Measurements from ENCODE around the gene THSD4. TPM values are rescaled to one million over a fixed set of nuclear protein-coding genes. Genes with fewer than 3 reads are reported as not detected.

Gene THSD4
- total RNA-seq, 4 donors from 2014 or later = 23.0 to 68.5 (median 48.6) TPM

- Histone ChIP-seq H3K4me3 (replicated peaks in 1 of 3) (no peak overlapping the region), H3K27ac (no peak overlapping the region), H3K9me3 (no peaks in the 10 kb centered on the region), H3K4me1 (peaks cover 0 to 3% of the 10 kb centered on the region in 2 donors), H3K36me3 (no peaks in the 10 kb centered on the region), H3K27me3 (no peaks in the 10 kb centered on the region)
- WGBS, 2 donors = 94 to 96% methylated on average over 3 of the region's 3 CpGs
- TF ChIP-seq CTCF (IDR thresholded peaks at IDR 0.05) (no peak), POLR2A (IDR thresholded peaks at IDR 0.05) (no peak)
- intact Hi-C loops (cut with DNase I) = loop anchor here (5.0 kb wide), 1 partner anchor 58 kb away; no protein-coding TSS in a partner anchor
- no peak for DNase-seq
Observed at GRCh38 chr15:71800190-71800589, 684.9 kb downstream of the THSD4 start.

- intact Hi-C loops (cut with DNase I) = loop anchor here (5.0 kb wide), 1 partner anchor 59 kb away; no protein-coding TSS in a partner anchor
- Histone ChIP-seq H3K36me3 (no peaks in the 10 kb centered on the region), H3K27ac (no peak overlapping the region), H3K27me3 (no peaks in the 10 kb centered on the region), H3K4me3 (replicated peaks in 1 of 3) (no peak overlapping the region), H3K4me1 (peaks cover 0 to 3% of the 10 kb centered on the region in 2 donors), H3K9me3 (no peaks in the 10 kb centered on the region)
- WGBS, 2 donors = 48 to 53% methylated on average over 17 of the region's 17 CpGs
- TF ChIP-seq CTCF (IDR thresholded peaks at IDR 0.05) = peak; percentile 47 to 98 (median 90)
- TF ChIP-seq POLR2A (IDR thresholded peaks at IDR 0.05) = no peak
- DNase-seq = peak; percentile 54 to 63
Observed at GRCh38 chr15:71800835-71801745, 685.8 kb downstream of the THSD4 start.

- TF ChIP-seq POLR2A (IDR thresholded peaks at IDR 0.05) (no peak), CTCF (IDR thresholded peaks at IDR 0.05) (no peak)
- 91 to 92% methylated on average over 21 to 24 of the region's 24 CpGs for WGBS, 2 donors
- H3K27me3 ChIP-seq = no peaks in the 10 kb centered on the region
Observed at GRCh38 chr15:71801935-71802655, 686.8 kb downstream of the THSD4 start.

GRCh38 chr15:71802770-71803169, 687.5 kb downstream of the THSD4 start:
- 58 to 67% methylated on average over 21 of the region's 21 CpGs for WGBS, 2 donors
- H3K36me3 ChIP-seq = no peaks in the 10 kb centered on the region
- TF ChIP-seq POLR2A (IDR thresholded peaks at IDR 0.05) (no peak), CTCF (IDR thresholded peaks at IDR 0.05) (peak in 2 of 6 experiments; percentile 11 to 23)
- H3K4me3 ChIP-seq (replicated peaks in 1 of 3) = no peak overlapping the region
- H3K9me3 ChIP-seq = no peaks in the 10 kb centered on the region
- H3K4me1 ChIP-seq = peaks cover 0 to 3% of the 10 kb centered on the region in 2 donors
- H3K27ac ChIP-seq = no peak overlapping the region
- intact Hi-C loops (cut with DNase I) = loop anchor here (5.0 kb wide), 1 partner anchor 60 kb away; no protein-coding TSS in a partner anchor
- DNase-seq = no peak
- H3K27me3 ChIP-seq = no peaks in the 10 kb centered on the region

More at GRCh38 chr15:71801935-71802655, 686.8 kb downstream of the THSD4 start:
- intact Hi-C loops (cut with DNase I) = loop anchor here (5.0 kb wide), 1 partner anchor 60 kb away; no protein-coding TSS in a partner anchor
- Histone ChIP-seq H3K4me1 (peaks cover 0 to 3% of the 10 kb centered on the region in 2 donors), H3K36me3 (no peaks in the 10 kb centered on the region), H3K9me3 (no peaks in the 10 kb centered on the region), H3K27ac (no peak overlapping the region), H3K4me3 (replicated peaks in 1 of 3) (no peak overlapping the region)
- DNase-seq = no peak

Measured in thyroid gland (tissue), 4 donors.